ENCODE measurements around the gene NPM1. TPM values are rescaled to one million over a fixed set of nuclear protein-coding genes. Genes with fewer than 3 reads are reported as not detected.

Gene NPM1
- total RNA-seq, 2 donors from 2014 or later: 558 to 996 TPM

DNA sequence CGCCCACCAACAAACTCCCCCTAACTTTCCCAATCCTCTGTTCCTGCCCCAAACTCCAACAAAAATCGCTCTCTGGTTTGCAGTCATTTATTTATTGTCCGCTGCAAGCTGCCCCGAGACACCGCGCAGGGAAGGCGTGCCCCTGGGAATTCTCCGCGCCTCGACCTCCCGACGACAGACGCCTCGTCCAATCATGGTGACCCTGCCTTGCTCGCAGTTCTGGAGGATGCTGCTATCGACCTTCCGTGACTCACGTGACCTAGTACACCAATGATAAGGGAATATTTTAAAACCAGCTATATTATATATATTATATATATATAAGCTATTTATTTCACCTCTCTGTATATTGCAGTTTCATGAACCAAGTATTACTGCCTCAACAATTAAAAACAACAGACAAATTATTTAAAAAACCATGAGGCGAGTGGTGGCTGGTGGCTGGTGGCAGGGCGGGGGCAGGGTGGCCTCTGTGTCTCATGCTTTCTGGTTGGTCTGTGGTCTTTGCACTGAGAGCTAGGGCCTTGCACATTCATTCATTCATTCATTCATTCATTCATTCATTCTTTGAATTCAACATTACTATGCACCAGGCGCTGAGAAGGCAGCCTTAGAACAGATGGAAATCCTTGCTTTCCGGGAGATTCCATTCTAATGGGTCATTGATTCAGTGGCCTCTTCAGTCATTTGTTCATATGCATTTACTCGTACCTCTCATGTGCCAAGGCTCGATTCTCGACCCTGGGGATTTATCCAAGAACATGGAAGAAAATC lies 69.7 kb downstream of the NPM1 start:
- no peak overlapping the region for H3K4me3 ChIP-seq
- intact Hi-C loops (cut with DNase I): no loop called here
- no peak overlapping the region for H3K9ac ChIP-seq (ENCODE audit: low read depth in 2 of 2, low read length in 2 of 2)
- no peak overlapping the region for H3K27ac ChIP-seq
- H3K36me3 ChIP-seq: no peaks in the 10 kb centered on the region
- no peak for DNase-seq
- no peaks in the 10 kb centered on the region for H3K4me1 ChIP-seq
- TF ChIP-seq, protein P1, sequence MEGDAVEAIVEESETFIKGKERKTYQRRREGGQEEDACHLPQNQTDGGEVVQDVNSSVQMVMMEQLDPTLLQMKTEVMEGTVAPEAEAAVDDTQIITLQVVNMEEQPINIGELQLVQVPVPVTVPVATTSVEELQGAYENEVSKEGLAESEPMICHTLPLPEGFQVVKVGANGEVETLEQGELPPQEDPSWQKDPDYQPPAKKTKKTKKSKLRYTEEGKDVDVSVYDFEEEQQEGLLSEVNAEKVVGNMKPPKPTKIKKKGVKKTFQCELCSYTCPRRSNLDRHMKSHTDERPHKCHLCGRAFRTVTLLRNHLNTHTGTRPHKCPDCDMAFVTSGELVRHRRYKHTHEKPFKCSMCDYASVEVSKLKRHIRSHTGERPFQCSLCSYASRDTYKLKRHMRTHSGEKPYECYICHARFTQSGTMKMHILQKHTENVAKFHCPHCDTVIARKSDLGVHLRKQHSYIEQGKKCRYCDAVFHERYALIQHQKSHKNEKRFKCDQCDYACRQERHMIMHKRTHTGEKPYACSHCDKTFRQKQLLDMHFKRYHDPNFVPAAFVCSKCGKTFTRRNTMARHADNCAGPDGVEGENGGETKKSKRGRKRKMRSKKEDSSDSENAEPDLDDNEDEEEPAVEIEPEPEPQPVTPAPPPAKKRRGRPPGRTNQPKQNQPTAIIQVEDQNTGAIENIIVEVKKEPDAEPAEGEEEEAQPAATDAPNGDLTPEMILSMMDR (IDR thresholded peaks at IDR 0.05): no peak
- H3K9me3 ChIP-seq: no peaks in the 10 kb centered on the region
- H3K27me3 ChIP-seq: no peaks in the 10 kb centered on the region

DNA sequence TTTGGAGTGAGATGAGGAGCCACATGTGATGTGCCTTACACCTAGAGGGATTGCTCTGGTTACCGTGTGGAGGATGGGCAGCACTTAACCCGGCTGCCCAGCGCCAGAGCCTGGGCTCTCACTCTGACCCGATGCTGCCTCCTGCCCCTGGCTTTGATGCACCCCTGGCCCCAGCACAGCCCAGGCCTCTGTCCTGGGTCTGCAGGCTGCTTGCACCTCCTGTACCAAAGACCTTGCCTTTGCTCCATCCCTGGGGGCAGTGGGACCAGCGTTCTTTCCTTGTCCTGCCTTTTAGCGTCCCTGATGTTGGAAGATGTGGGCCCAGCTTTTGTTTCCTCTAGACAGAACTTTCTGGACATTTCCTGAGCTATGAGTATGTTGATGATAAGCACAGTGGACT lies 72.2 kb downstream of the NPM1 start:
- DNase-seq: no peak
- intact Hi-C loops (cut with DNase I): no loop called here

More for the DNA sequence above, 72.2 kb downstream of the NPM1 start:
- TF ChIP-seq, protein P1 (IDR thresholded peaks at IDR 0.05): no peak
- Histone ChIP-seq H3K27me3 (no peaks in the 10 kb centered on the region), H3K27ac (no peak overlapping the region), H3K9me3 (no peaks in the 10 kb centered on the region), H3K4me1 (no peaks in the 10 kb centered on the region), H3K9ac (ENCODE audit: low read depth in 2 of 2, low read length in 2 of 2) (no peak overlapping the region), H3K4me3 (no peak overlapping the region), H3K36me3 (no peaks in the 10 kb centered on the region)

Small RNA genes lying within 50 kb of the gene (microRNA-seq; reads per million reads assigned to microRNA genes)
- gene MIR3912: not detected

Other genes with a start within 250 kb of the NPM1 start
- gene TLX3, start 78.6 kb upstream of the NPM1 start, total RNA-seq: not detected
- gene FGF18, start 31.8 kb downstream of the NPM1 start, total RNA-seq: under 1 TPM in 1 of 2 donors, not detected in 1; 0.35 TPM